Measurements from ENCODE around the gene SLC27A5.
A peak's percentile ranks its signal among the peaks of the same experiment; 100 is the strongest.
"Not testable (repeated sequence)": the region's sequence is repeated elsewhere in the genome, so short reads cannot be mapped to it uniquely, and the experiment has no call there.

SLC27A5 gene

GRCh38 chr19:58550362-58551122, 38.8 kb upstream of the SLC27A5 start:
- DNase-seq (ENCODE audit: low read depth) = no peak

GRCh38 chr19:58549664-58550361, 38.0 kb upstream of the SLC27A5 start:
- DNase-seq (ENCODE audit: low read depth) = no peak

GRCh38 chr19:58548859-58549663, 37.3 kb upstream of the SLC27A5 start:
- no peak for DNase-seq (ENCODE audit: low read depth)

GRCh38 chr19:58547323-58548312, 35.8 kb upstream of the SLC27A5 start:
- DNase-seq (ENCODE audit: low read depth) = no peak

- no peak for DNase-seq (ENCODE audit: low read depth)
These were observed 34.3 kb upstream of the SLC27A5 start for GRCh38 chr19:58546019-58546530.

- no peak for DNase-seq (ENCODE audit: low read depth)
These were observed 33.7 kb upstream of the SLC27A5 start for GRCh38 chr19:58545286-58546018.

- DNase-seq (ENCODE audit: low read depth) = no peak
These were observed 32.9 kb upstream of the SLC27A5 start for GRCh38 chr19:58544591-58545285.

GRCh38 chr19:58543826-58544590, 32.2 kb upstream of the SLC27A5 start, which contains the start of gene TRIM28:
Gene TRIM28 (plus strand): TSS chr19:58544064. CDS start chr19:58544758, 694 bp downstream.
- peak; percentile 79 for DNase-seq (ENCODE audit: low read depth)

GRCh38 chr19:58542641-58543372, 31.0 kb upstream of the SLC27A5 start:
- DNase-seq (ENCODE audit: low read depth) = not testable (repeated sequence)

GRCh38 chr19:58539169-58539559, 27.4 kb upstream of the SLC27A5 start:
- DNase-seq (ENCODE audit: low read depth) = not testable (repeated sequence)

GRCh38 chr19:58538257-58539168, 26.7 kb upstream of the SLC27A5 start:
- DNase-seq (ENCODE audit: low read depth) = no peak

GRCh38 chr19:58536852-58537798, 25.3 kb upstream of the SLC27A5 start:
- DNase-seq (ENCODE audit: low read depth) = no peak

GRCh38 chr19:58535857-58536256, 24.1 kb upstream of the SLC27A5 start:
- no peak for DNase-seq (ENCODE audit: low read depth)

- DNase-seq (ENCODE audit: low read depth) = no peak
These were observed 19.4 kb upstream of the SLC27A5 start for GRCh38 chr19:58531034-58531840.

GRCh38 chr19:58529405-58529804, 17.6 kb upstream of the SLC27A5 start:
- DNase-seq (ENCODE audit: low read depth) = no peak
